NCI-H82 treated with DMSO at 0.1 percent for 48 hours (cell line): Measurements from ENCODE around the gene NCOR2.

ENCODE experiments used
- DNase-seq: peaks from one replicate; lab custom pipeline; 2025; ENCODE audit not compliant: unreplicated experiment; lab: John Stamatoyannopoulos, UW

Gene NCOR2

DNA sequence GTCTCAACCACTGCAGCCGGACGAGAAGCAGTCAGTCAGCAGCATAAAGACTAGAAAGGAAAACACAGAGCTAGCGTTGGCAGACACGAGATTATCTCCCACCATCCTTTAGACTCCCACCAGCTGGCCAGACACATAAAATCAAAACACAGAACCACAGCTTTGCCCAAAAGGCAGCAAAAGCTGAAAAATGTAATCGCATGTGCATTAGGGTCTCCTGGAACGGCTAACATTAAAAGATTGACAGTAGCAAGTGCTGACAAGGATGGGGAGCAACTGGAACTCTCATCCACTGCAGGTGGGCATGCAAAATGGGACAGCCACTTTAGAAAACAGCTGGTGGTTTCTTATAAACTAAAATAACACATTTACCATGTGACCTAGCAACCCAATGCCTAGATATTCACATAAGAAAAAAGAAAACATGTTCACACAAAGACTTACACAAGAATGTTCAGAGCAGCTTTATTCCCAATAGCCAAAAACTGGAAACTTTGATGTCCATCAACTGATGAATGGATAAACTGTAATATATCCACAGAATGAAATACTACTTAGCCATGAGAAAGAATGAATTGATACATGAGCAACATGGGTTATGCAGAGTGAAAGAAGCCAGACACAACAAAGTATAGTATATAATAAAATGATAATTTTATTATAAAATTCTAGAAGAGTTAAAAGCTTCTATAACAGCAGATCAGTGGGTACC, 37.7 kb downstream of the NCOR2 start:
- no peak for DNase-seq

DNA sequence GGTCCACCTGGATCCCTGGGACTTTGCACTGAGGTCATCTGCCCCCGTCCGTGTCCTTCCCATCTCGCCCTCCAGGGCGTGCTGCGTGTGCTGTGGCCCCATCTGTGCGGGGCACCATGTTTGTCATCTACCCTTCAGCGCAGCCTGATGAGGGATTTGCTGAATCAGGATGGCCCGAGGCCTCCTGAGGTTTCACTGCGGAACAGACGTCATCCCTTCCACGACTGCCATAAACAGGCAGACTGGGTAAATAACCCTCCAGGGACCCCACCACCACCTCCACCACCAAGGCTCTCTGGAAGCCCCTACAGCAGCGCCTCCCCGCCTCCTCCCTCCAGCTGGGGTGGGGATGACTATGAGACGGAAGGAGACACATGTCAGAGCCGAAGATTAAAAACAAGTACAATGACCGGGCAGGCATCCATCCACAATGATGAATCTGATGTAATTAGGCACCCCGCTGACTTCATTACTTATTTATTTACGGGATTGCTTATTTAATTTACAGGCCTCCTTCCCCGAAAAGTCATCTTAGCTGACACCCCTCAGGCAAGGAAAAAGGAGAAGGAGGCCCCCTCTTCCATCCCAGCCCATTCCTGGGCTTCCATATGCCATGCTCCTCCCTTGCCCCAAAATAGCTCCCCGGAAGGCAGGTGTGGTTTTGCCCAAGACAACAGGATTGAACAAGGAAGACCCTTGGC, 39.4 kb downstream of the NCOR2 start:
- DNase-seq, result peak; percentile 69

DNA sequence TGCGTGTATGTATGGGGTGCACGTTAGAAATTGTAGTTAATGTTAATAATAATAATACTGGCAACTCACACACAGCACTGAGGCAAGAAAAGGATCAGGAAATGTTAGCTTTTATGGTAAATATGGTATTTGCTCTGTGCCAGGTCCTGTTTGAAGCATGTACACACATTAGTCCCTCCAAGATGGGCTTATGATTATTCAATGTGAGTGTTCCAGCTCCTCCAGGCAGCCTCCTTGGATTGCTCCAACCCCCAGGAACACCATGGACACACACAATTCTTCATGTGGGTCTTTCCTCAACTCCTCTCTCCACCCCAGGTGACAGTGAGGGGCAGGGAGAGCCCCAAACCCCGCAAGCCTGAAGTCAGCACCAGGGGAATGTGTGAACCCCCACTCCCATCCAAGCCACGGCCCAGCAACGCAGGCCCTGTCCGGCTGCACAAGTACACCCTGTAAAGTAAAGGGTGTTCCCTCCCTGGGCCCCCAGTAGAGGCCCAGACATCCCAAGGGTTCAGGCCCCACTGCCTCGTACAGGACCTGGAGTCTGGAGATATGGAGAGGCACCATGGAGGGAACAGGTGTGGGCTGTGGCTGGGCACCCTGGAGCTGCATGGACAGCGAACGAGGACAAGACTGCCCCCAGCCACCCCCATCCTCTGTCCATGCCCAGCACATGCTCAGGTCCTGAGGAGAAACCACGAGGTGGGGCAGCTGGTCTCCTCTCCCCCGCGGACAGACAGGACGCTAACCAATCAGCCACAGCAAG, 41.3 kb downstream of the NCOR2 start:
- no peak for DNase-seq

DNA sequence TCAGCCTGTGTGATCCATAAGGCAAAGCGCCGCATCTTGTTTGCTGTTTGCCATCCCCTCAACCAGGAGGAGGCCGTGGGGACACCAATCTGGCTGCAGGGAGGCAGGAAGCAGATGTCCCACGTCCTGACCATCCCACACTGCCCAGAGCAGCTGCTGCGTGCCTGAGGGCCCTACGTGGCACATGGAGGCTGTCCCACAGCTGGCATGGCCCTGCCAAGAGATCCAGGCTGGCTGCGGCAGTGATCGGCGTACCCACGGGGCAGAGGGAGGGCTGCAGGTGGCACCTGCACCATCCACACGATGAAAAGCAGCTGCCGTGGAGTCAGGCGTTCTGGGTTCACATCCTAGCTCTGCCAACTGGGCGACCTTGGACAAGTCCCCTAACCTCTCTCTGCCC, 42.0 kb downstream of the NCOR2 start:
- no peak for DNase-seq

DNA sequence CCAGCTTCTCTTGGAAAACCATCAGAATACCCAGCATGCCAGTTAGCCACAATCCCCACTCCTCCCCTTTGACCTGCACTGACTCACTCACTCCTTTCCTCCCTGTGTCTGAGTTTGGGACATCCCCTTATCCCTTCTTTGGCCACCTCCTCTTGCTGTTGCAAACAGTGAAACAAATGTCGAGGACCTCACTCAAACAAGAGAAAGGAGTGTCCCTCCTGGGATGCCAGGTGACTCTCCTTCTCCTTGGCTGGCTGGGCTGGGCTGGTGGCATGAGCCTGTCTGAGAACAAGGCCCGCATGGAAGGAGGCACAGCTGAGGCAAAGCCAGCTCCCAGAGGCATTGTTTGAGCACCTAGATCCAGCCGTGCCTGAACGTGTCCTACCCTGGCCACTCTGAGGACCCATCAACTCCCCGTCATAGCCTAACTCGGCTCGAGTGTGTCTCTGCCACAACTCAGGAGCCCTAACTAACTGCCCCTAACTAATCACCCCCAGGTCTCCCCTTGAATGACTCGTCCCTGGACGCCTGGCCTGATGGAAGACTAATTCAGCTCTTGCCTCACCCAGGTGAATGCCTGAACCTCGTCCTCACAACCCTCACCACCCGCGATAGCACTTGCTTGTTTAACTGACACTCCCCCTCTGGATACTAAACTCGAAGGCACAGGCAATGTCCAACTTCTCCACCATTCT, 43.0 kb downstream of the NCOR2 start:
- no peak for DNase-seq

DNA sequence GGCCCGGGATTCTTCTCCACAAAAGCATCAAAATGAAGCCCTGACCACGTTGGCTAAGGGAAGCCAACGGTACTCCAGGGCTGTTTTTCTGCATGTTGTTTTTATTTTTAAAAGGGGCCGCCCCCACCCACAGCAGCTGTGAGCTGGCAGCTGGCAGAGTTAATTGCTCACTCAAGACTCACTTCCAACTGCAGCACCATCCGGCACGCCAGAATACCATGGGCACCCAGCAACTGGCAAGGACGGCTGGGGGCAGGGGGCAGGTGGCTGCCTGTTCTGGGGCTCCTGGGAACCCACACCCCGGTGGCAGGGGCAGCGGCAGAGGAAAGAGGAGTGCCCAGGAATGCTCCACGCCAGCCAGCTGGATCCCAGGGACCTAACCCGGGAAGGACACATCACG, 44.3 kb downstream of the NCOR2 start:
- DNase-seq, result no peak

DNA sequence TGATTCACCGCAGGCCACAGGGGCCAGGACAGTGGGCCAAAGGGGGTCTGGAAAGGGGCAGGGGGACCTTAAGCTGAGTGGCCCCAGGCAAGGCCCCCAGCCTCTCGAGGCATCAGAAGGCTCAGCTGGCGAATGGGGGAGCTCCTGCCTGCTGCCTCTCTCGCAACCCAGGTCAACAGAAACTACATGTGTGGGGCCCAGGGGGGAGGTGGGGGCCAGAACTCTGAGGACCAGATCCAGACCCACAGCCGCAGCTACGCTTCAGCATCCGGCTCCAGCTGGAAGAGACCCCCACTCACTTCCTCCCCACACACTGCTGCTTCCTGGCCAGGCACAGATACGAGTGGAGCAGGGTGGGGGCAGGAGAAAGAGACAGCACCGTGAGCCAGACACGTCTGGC, 46.5 kb downstream of the NCOR2 start:
- DNase-seq, result no peak

DNA sequence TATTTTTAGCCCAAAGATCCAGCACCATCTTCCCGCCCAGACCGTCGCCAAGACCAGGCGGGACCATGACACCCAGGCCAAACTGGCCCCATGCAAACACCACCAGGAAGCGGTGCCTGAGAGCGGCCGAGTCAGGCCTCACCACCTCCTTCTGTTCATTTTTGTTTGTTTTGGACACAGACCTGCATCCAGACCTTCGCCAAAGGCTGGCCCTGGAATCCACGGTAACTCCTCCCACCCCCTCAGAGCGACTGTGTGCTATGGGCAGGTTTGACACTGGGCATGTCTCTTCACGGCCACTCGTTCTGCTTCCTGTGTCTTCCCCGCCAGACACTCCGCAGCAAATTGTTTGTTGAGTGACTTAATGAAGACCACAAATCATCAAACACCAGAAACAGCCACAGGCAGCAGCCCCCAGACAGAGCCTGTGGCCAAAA, 47.1 kb downstream of the NCOR2 start:
- no peak for DNase-seq

DNA sequence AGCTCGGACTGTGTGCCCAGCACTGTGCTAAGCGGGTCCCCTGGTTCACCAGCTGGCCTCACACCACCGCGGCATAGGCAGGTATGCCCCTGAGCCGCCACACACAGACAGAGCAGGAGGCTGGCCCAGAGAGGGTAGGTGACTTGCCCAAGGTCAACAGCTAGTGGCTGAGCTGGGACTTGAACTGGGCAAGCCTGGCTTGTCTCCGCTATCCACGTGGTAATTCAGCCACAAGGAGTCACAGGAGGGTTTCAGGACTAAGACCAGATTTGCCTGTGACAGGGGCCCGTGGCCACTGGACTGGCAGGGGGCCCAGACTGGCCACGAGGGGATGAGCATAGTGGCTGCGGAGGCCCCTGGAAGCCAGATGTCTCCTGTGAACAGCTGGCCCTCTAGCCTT, 47.7 kb downstream of the NCOR2 start:
- no peak for DNase-seq

DNA sequence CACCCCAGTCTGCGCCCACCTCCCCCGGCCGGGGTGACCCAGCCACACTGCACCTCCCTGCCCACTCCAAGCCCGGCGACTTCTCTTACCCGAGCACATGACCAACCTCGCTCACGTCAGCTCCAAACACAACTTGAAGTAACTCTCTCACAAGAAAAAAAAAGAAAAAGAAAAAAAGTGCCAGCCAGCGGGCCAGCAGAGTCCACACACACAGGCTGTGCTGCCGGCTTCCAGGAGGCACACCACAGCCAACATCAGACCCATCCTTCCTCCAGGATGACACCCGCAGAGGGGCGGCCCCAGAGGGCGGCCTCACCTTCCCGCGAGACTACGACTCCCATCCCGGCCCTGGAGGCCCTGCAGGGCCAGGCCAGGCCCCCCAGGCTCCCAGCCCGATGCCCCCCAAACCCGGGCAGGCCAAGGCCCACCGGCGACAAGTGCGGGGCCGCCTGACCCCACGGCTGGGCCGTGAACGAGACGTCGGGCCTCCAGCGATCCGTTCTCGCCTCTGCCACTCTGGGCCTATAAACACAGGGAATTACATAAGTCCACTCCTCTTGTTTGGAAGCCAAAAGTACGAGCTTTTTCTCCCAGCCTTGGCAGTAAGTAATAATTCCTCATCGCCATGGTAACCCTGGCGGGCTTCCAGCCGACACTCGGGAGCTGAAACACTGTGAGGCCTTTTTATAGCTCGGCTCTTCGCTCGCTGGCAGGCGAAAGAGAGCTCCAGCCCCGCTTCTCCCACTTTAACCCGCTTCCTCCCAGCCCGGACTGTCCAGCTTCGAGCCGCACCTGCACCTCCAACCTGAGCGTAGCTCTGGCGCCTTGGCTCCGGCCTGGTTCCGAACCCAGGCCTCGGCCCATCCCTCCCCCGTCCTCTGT, 49.1 kb downstream of the NCOR2 start:
- peak; percentile 80 for DNase-seq
